GM18502 (cell line): Measurements from ENCODE around the gene HMCN2.

Source experiments
- ATAC-seq: cut with Tn5 transposase; IDR thresholded peaks from one replicate; pipeline ENCODE4 v1.9.1; 2021; ENCODE audit warnings: mild to moderate bottlenecking; ENCODE audit not compliant: unreplicated experiment, poor library complexity

HMCN2 gene

GRCh38 chr9:130341839-130342713 is 76.5 kb downstream of the HMCN2 start:
- no peak for ATAC-seq

GRCh38 chr9:130342714-130343085 is 77.1 kb downstream of the HMCN2 start:
- ATAC-seq: no peak

- ATAC-seq: no peak
These were observed 77.9 kb downstream of the HMCN2 start for GRCh38 chr9:130343445-130343918.

- no peak for ATAC-seq
These were observed 78.8 kb downstream of the HMCN2 start for GRCh38 chr9:130344366-130344765.

- ATAC-seq: no peak
These were observed 79.7 kb downstream of the HMCN2 start for GRCh38 chr9:130345009-130345896.

- ATAC-seq: no peak
These were observed 80.4 kb downstream of the HMCN2 start for GRCh38 chr9:130345897-130346385.

- no peak for ATAC-seq
These were observed 80.9 kb downstream of the HMCN2 start for GRCh38 chr9:130346431-130346830.

- ATAC-seq: no peak
These were observed 81.5 kb downstream of the HMCN2 start for GRCh38 chr9:130347036-130347435.

GRCh38 chr9:130347931-130348330 is 82.4 kb downstream of the HMCN2 start:
- no peak for ATAC-seq

- no peak for ATAC-seq
These were observed 82.8 kb downstream of the HMCN2 start for GRCh38 chr9:130348341-130348740.

GRCh38 chr9:130348881-130349280 is 83.3 kb downstream of the HMCN2 start:
- no peak for ATAC-seq

GRCh38 chr9:130349398-130349797 is 83.8 kb downstream of the HMCN2 start:
- no peak for ATAC-seq

- no peak for ATAC-seq
These were observed 85.8 kb downstream of the HMCN2 start for GRCh38 chr9:130351343-130351742.

- ATAC-seq: no peak
These were observed 86.5 kb downstream of the HMCN2 start for GRCh38 chr9:130352081-130352480.

- ATAC-seq: no peak
These were observed 87.2 kb downstream of the HMCN2 start for GRCh38 chr9:130352586-130353285.

GRCh38 chr9:130354378-130354777 is 88.8 kb downstream of the HMCN2 start:
- ATAC-seq: no peak

- no peak for ATAC-seq
These were observed 89.2 kb downstream of the HMCN2 start for GRCh38 chr9:130354806-130355205.

- ATAC-seq: no peak
These were observed 90.5 kb downstream of the HMCN2 start for GRCh38 chr9:130356033-130356432.

- no peak for ATAC-seq
These were observed 91.5 kb downstream of the HMCN2 start for GRCh38 chr9:130356877-130357584.

- no peak for ATAC-seq
These were observed 93.4 kb downstream of the HMCN2 start for GRCh38 chr9:130358928-130359327.
